ENCODE data around the gene COBL. TPM values are rescaled to one million over a fixed set of nuclear protein-coding genes. Genes with fewer than 3 reads are reported as not detected.
A peak's percentile ranks its signal among the peaks of the same experiment; 100 is the strongest.

COBL gene
- total and polyA plus RNA-seq, 8 donors: 7.4 to 32.0 (median 16.8) TPM

DNA sequence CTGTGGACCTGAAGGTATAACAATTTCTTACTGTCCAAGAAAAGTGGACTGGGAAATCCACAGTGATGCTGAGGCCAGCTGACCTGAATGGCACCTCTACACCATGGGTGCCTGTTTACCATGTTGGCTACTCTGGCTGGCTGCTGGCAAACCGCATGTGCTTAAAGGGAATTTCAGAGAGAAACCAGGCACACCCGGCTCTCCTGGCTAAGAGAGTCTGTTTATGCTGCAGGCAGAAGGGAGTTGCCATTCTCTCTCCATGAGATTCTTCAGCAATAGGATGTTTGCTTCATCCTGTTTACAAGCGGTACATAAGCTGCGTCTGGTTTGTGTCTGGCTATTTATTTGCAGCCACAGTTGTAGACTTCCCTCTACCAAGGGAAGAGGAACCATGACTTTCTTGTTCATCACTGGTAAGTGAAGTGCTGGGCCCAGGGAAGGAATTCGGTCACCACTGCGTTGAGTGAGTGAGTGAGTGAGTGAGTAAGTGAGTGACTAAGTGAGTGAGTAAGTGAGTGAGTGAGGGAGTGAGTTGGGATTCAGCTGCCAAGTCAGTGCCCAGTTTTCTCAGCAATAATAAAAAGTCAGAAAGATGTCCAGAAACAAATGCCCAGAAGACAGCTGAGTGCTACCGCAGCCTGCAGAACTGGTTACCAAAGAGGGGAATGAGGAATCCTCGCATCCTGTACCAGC, 90.4 kb downstream of the COBL start:
- intact Hi-C loops (cut with DNase I): no loop called here
- 77 to 83% methylated on average over 8 of the region's 8 CpGs for WGBS, 2 donors
- TF ChIP-seq, protein P1, sequence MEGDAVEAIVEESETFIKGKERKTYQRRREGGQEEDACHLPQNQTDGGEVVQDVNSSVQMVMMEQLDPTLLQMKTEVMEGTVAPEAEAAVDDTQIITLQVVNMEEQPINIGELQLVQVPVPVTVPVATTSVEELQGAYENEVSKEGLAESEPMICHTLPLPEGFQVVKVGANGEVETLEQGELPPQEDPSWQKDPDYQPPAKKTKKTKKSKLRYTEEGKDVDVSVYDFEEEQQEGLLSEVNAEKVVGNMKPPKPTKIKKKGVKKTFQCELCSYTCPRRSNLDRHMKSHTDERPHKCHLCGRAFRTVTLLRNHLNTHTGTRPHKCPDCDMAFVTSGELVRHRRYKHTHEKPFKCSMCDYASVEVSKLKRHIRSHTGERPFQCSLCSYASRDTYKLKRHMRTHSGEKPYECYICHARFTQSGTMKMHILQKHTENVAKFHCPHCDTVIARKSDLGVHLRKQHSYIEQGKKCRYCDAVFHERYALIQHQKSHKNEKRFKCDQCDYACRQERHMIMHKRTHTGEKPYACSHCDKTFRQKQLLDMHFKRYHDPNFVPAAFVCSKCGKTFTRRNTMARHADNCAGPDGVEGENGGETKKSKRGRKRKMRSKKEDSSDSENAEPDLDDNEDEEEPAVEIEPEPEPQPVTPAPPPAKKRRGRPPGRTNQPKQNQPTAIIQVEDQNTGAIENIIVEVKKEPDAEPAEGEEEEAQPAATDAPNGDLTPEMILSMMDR (IDR thresholded peaks at IDR 0.05): no peak
- ATAC-seq (no peak), FAIRE-seq (no peak), DNase-seq (no peak)
- no peak overlapping the region for H3K4me3 ChIP-seq
- H3K9me3 ChIP-seq: no peaks in the 10 kb centered on the region
- H3K27me3 ChIP-seq: no peaks in the 10 kb centered on the region
- no peak overlapping the region for H3K27ac ChIP-seq
- no peaks in the 10 kb centered on the region for H3K36me3 ChIP-seq
- no peaks in the 10 kb centered on the region for H3K4me1 ChIP-seq

DNA sequence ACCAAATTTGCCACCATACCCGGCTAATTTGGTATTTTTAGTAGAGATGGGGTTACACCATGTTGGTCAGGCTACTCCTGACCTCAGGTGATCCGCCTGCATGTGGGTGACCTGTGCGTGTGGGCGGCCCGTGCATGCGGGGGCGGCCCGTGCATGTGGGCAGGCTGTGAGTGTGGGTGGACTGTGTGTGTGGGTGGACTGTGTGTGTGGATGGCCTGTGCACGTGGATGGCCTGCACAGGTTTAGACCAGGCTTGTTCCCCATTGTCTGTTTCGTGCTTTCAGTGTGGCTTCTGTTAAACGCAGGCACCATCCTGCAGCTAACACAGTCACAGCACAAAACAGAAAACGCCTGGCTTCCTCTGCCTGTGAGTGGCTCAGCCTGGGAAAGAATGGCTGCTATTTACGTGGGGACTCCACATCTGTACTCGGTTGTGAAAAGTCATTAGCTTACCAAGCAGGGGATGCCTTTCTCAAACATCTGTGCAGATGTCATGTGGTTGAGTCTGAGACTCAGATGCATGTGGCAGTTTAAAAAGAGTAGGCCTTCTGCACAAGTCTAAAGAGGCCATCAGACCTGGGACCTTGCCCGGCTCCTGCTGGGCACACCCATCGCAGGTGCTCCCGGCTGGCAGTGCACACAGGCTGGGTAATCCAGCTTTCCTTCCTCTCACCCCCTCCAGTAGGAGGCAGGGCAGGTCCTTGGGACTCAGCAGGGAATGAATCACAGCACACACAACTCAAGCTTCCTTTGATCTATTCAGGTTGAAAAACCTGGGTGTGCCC, 91.6 kb downstream of the COBL start:
- H3K36me3 ChIP-seq: no peaks in the 10 kb centered on the region
- DNase-seq (peak; percentile 67 to 82 (median 70)), ATAC-seq (peak; percentile 94 to 99 (median 96)), FAIRE-seq (no peak)
- WGBS, 2 donors: 66 to 70% methylated on average over 17 of the region's 17 CpGs
- no peak overlapping the region for H3K4me3 ChIP-seq
- no peaks in the 10 kb centered on the region for H3K27me3 ChIP-seq
- intact Hi-C loops (cut with DNase I): no loop called here
- H3K27ac ChIP-seq: no peak overlapping the region
- no peaks in the 10 kb centered on the region for H3K9me3 ChIP-seq
- H3K4me1 ChIP-seq: no peaks in the 10 kb centered on the region
- TF ChIP-seq, protein P1 (IDR thresholded peaks at IDR 0.05): peak in 1 of 4 donors; percentile 33

DNA sequence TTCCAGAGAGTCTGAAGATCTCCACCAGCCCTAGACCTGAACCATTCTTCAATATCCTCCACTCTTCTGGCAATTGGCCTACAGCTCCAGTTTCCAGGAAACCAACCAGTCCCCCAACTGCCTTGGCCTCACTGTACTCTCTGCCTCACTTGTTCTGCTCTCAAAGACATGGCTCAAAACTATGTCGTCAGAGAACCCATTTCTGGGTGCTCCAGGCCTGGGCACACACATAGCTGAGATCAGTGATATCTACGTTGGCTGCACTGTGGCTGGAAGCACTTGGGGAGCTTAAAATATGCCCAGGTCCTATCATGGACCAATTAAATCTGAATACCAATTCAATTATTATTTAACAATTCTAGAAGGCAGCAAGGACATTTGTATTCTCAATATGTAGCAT, 93.1 kb downstream of the COBL start:
- Histone ChIP-seq H3K9me3 (no peaks in the 10 kb centered on the region), H3K27ac (no peak overlapping the region), H3K27me3 (no peaks in the 10 kb centered on the region), H3K4me3 (no peak overlapping the region), H3K4me1 (no peaks in the 10 kb centered on the region), H3K36me3 (no peaks in the 10 kb centered on the region)
- ATAC-seq (no peak), FAIRE-seq (no peak), DNase-seq (no peak)
- intact Hi-C loops (cut with DNase I): no loop called here
- TF ChIP-seq, protein P1 (IDR thresholded peaks at IDR 0.05): no peak
- 85 to 92% methylated on average over 2 of the region's 2 CpGs for WGBS, 2 donors

DNA sequence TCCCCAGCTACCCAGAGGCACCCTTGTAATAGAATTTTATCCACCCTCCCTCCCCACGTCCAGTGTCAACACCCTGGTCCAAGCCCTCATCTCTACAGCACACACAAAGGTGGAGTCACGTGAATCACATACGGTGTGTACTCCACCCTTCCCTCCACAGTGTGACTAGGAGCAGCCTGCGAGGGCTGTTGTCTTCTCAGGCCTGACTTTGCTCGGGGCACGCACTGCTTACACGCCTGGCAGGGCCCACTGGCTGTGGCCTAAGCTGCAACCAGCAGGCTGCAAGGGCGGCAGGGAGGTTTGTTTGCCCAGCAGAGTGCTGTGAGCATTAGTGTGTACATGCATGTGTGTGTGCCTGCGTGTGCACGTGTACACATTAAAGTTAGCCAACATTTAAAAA, 93.7 kb downstream of the COBL start:
- DNase-seq (no peak), FAIRE-seq (no peak), ATAC-seq (peak in 1 of 4 donors; percentile 12)
- 86 to 89% methylated on average over 10 of the region's 10 CpGs for WGBS, 2 donors
- Histone ChIP-seq H3K4me1 (no peaks in the 10 kb centered on the region), H3K27ac (no peak overlapping the region), H3K36me3 (no peaks in the 10 kb centered on the region), H3K4me3 (no peak overlapping the region), H3K9me3 (no peaks in the 10 kb centered on the region), H3K27me3 (no peaks in the 10 kb centered on the region)
- TF ChIP-seq, protein P1 (IDR thresholded peaks at IDR 0.05): no peak
- intact Hi-C loops (cut with DNase I): no loop called here

DNA sequence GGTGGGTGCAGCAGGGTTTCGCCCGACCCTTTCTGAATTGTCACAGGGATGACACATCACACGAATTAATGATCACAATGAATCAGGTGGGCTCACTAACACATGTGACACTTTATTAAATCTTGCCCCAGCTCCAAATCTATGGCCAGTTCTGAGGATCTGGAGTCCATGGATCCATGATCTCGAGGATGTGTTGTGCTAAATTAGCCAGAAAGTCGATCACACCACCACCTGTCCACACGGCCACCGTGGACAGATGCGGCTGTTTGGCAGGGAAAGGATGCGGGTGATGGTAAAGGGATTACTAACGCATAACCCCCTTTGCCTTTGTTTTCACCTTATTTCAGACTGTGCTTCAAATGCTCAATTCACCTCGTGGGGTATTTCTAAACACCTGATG, 96.4 kb downstream of the COBL start:
- FAIRE-seq: no peak
- intact Hi-C loops (cut with DNase I): no loop called here
- TF ChIP-seq, protein P1 (IDR thresholded peaks at IDR 0.05): no peak

More for the DNA sequence above, 96.4 kb downstream of the COBL start:
- Histone ChIP-seq H3K27me3 (no peaks in the 10 kb centered on the region), H3K4me1 (no peaks in the 10 kb centered on the region), H3K27ac (no peak overlapping the region), H3K9me3 (no peaks in the 10 kb centered on the region), H3K36me3 (no peaks in the 10 kb centered on the region), H3K4me3 (no peak overlapping the region)
- WGBS, 2 donors: 85 to 90% methylated on average over 11 of the region's 11 CpGs
- DNase-seq (no peak), ATAC-seq (no peak)
